K562 (cell line): ENCODE measurements around the gene COL4A4. TPM values are rescaled to one million over a fixed set of nuclear protein-coding genes. Genes with fewer than 3 reads are reported as not detected.

Experiments used
- ATAC-seq: fragments of 200-7000 bp; cut with Tn5 transposase; 3 replicates; pipeline ENCODE4 v1.9.1; 2020; ENCODE audit warnings: moderate library complexity
- BruUV-seq: library from RNA; stranded (reverse); fragments of 400-500 nt; replicated peaks from 2 replicates; lab custom pipeline; 2021; lab: Mats Ljungman, UMichigan
- CTCF ChIA-PET: fragments of 300-600 bp; formaldehyde crosslinking; extraction: SDS; loops from one replicate; lab custom pipeline; 2021; ENCODE audit warnings: low intra/inter-chr PET ratio; lab: Yijun Ruan, JAX
- POLR2A ChIA-PET: fragments of 300-600, 350-650 bp; sonication (Branson Sonifier 250); formaldehyde crosslinking; extraction: SDS; loops from one replicate; lab custom pipeline; 2021; ENCODE audit warnings: antibody characterized with exemption, inconsistent platforms; lab: Yijun Ruan, JAX
- DNase-seq, 4 experiments: peaks; one replicate each; pipeline versions ENCODE4 v3.0.0 to v3.0.0-alpha.2; 2011 to 2018; ENCODE audit warnings: low spot score in 3 of 4, mixed read lengths in 3 of 4; ENCODE audit errors: extremely low read depth in 1 of 4
- FAIRE-seq: peaks from 2 replicates; lab custom pipeline; 2011; peaks lifted over from hg19 to GRCh38; lab: Jason Lieb, UNC
- H2AFZ ChIP-seq: 2 replicates; pipeline ENCODE4 v1.6.0; 2011; ENCODE audit warnings: low read depth, low read length, control low read depth, inconsistent platforms
- H3K27ac ChIP-seq: fragments of 200-600 bp; 3 replicates; pipeline ENCODE4 v1.8.0; 2011; ENCODE audit warnings: low read depth, mild to moderate bottlenecking, control low read depth, inconsistent platforms, low read length, moderate library complexity, mixed read lengths; ENCODE audit errors: extremely low read depth
- H3K27me3 ChIP-seq, 2 experiments: fragments of 300-600 bp in 1 of 2; 2 replicates in 1 of 2; 3 replicates in 1 of 2; pipeline versions ENCODE4 v1.6.0 to v1.8.0; 2011; ENCODE audit warnings: inconsistent platforms in 2 of 2, low read length in 2 of 2, mild to moderate bottlenecking in 1 of 2, mixed read lengths in 1 of 2, moderate library complexity in 1 of 2; ENCODE audit not compliant: control insufficient read depth in 2 of 2, insufficient read depth in 2 of 2
- H3K36me3 ChIP-seq: fragments of 300-600 bp; 3 replicates; pipeline ENCODE4 v1.8.0; 2011; ENCODE audit warnings: mild to moderate bottlenecking, low read length, inconsistent platforms; ENCODE audit not compliant: control insufficient read depth, insufficient read depth
- H3K4me1 ChIP-seq, 2 experiments: fragments of 200-600 bp in 1 of 2; replicated peaks in 1 of 2; 2 replicates in 1 of 2; 3 replicates in 1 of 2; pipeline versions ENCODE4 v1.5.1 to v1.8.0; 2011; ENCODE audit warnings: inconsistent platforms in 2 of 2, low read length in 2 of 2, mild to moderate bottlenecking in 1 of 2, mixed read lengths in 1 of 2, moderate library complexity in 1 of 2; ENCODE audit not compliant: control insufficient read depth in 2 of 2, insufficient read depth in 2 of 2
- H3K4me2 ChIP-seq: 2 replicates; pipeline ENCODE4 v1.6.1; 2011; ENCODE audit warnings: low read length, control low read depth, inconsistent platforms, mixed read lengths; ENCODE audit not compliant: insufficient read depth
- H3K4me3 ChIP-seq: fragments of 200-600 bp; sonication (generic), shearing (Covaris generic); 2 replicates; pipeline ENCODE4 v1.5.1; 2016; ENCODE audit warnings: control low read depth, inconsistent platforms
- H3K79me2 ChIP-seq: fragments of 200-600 bp; 3 replicates; pipeline ENCODE4 v1.8.0; 2011; ENCODE audit warnings: low read length, inconsistent platforms; ENCODE audit not compliant: control insufficient read depth, insufficient read depth
- H3K9ac ChIP-seq, 2 experiments: 2 replicates each; pipeline versions ENCODE4 v1.6.0 to v1.6.1; 2011; ENCODE audit warnings: low read depth in 2 of 2, low read length in 2 of 2, control low read depth in 1 of 2, inconsistent platforms in 1 of 2, mild to moderate bottlenecking in 1 of 2, mixed read lengths in 1 of 2; ENCODE audit not compliant: insufficient read depth in 1 of 2
- H3K9me1 ChIP-seq: one replicate; pipeline ENCODE4 v1.6.0; 2011; ENCODE audit warnings: inconsistent platforms, mild to moderate bottlenecking, low read length, moderate library complexity; ENCODE audit not compliant: control insufficient read depth, insufficient read depth
- H3K9me3 ChIP-seq: replicated peaks from 2 replicates; pipeline ENCODE4 v1.5.1; 2011; ENCODE audit warnings: low read depth, low read length, inconsistent platforms; ENCODE audit not compliant: control insufficient read depth, insufficient read depth
- H4K20me1 ChIP-seq: replicated peaks from 2 replicates; pipeline ENCODE4 v1.6.1; 2011; ENCODE audit warnings: low read length, inconsistent platforms, mixed read lengths; ENCODE audit not compliant: control insufficient read depth, insufficient read depth
- FOXK2 ChIP-seq, 2 experiments: fragments of 450-650 bp; IDR thresholded peaks in 1 of 2; conservative IDR thresholded peaks in 1 of 2; 2 replicates each; pipeline ENCODE4 v1.6.1; 2016; ENCODE audit warnings: low read depth in 2 of 2, mild to moderate bottlenecking in 1 of 2
- GTF2F1 ChIP-seq: IDR thresholded peaks from 2 replicates; pipeline ENCODE4 v1.6.1; 2011; ENCODE audit warnings: low read depth, low read length, improper control_type of control experiment
- ZNF134 ChIP-seq: fragments of 250-450 bp; sonication (Bioruptor Pico); conservative IDR thresholded peaks from 2 replicates; pipeline ENCODE4 v1.4.0; 2020
- WGBS: fragments of 100-300 bp; shearing (Covaris generic); methylation state at CpG from one replicate; pipeline ENCODE4 v1.1.6; 2016; ENCODE audit warnings: low coverage, mixed read lengths; ENCODE audit not compliant: insufficient coverage; ENCODE audit errors: missing lambda C conversion rate; 5-methylcytosine and 5-hydroxymethylcytosine counted together
- in situ Hi-C: fragments of 300-500 bp; cut with MboI; formaldehyde crosslinking; loops from 4 replicates; pipeline ENCODE4 v1.15.0; 2018; ENCODE audit warnings: inconsistent platforms, mixed read lengths
- intact Hi-C: fragments of 100-400 bp; cut with micrococcal nuclease; formaldehyde crosslinking; loops from 2 replicates; pipeline ENCODE4 v1.14.2; 2022
- polyA plus RNA-seq, 8 experiments: library from polyadenylated mRNA; depleted of rRNA in 4 of 8; stranded (reverse) in 5 of 8; unstranded in 3 of 8; fragments of >200 nt; fragmentation: Nextera tagmentation in 2 of 8; fragmentation: Illumina TruSeq in 1 of 8; extraction: Ambion mirVana in 2 of 8; extraction: Trizol in 1 of 8; gene quantifications; 2 replicates each; pipeline versions ENCODE4 v1.2.1 to v1.2.3, GENCODE V29; 2011 to 2014; ENCODE audit warnings: inconsistent platforms in 1 of 8, missing spikeins in 1 of 8
- total RNA-seq, 7 experiments: library from RNA; depleted of rRNA in 6 of 7; stranded (reverse); fragments of >200 nt in 6 of 7; fragmentation: Illumina TruSeq in 2 of 7; extraction: Trizol in 2 of 7; gene quantifications; 2 replicates each; pipeline versions ENCODE4 v1.2.1 to v1.2.3, GENCODE V29; 2011 to 2021; ENCODE audit warnings: low replicate concordance in 1 of 7
- TF ChIP-seq, protein P1 (sequence below): sonication (generic); IDR thresholded peaks from 2 replicates; pipeline ENCODE4 v1.6.1; 2016
- TF ChIP-seq, protein P2 (sequence below): sonication (generic); formaldehyde crosslinking; IDR thresholded peaks from 2 replicates; pipeline ENCODE4 v1.5.0; 2020; ENCODE audit warnings: missing genetic modification reagents

Gene COL4A4
- total and polyA plus RNA-seq, 9 of the 15 experiments (the other 6 are each of a cell fraction or from before 2014, with no cell fraction given) = under 0.01 to 0.01 TPM; not detected in 7

DNA sequence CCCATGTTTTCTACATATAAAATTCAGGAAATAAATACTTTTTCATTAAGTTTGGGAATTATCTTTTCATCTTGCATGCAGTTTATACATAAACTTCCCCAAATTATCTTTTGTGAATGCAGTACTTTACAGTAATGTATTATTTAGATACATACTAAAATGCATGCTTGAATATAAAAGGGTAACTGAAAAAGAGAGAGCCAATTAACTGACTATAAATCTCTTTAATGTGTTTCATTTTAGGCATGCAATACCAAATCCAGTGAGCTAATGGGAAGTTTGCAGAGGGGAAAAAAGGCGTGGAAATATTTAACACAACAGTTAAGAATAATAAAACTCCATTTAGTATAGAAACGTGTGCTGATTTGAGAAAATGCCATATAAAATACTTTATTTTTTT, 39.2 kb downstream of the COL4A4 start:
- FAIRE-seq = no peak
- H2AFZ ChIP-seq = no peak overlapping the region
- 0% methylated on average over 2 of the region's 2 CpGs for WGBS
- H3K9ac ChIP-seq = no peak overlapping the region
- no peak overlapping the region for H3K4me2 ChIP-seq
- CTCF ChIA-PET = no interaction called here
- POLR2A ChIA-PET = no interaction called here
- no peak overlapping the region for H3K27ac ChIP-seq
- no peaks in the 10 kb centered on the region for H3K79me2 ChIP-seq
- no peak for DNase-seq
- intact Hi-C loops = loop anchor here (5.0 kb wide), 1 partner anchor 282 kb away; no protein-coding TSS in a partner anchor
- ATAC-seq = no peak
- no peaks in the 10 kb centered on the region for H3K9me3 ChIP-seq
- no peaks in the 10 kb centered on the region for H3K4me1 ChIP-seq
- no peaks in the 10 kb centered on the region for H3K36me3 ChIP-seq
- no peaks in the 10 kb centered on the region for H3K27me3 ChIP-seq
- TF ChIP-seq, protein P1, sequence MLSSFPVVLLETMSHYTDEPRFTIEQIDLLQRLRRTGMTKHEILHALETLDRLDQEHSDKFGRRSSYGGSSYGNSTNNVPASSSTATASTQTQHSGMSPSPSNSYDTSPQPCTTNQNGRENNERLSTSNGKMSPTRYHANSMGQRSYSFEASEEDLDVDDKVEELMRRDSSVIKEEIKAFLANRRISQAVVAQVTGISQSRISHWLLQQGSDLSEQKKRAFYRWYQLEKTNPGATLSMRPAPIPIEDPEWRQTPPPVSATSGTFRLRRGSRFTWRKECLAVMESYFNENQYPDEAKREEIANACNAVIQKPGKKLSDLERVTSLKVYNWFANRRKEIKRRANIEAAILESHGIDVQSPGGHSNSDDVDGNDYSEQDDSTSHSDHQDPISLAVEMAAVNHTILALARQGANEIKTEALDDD = no peak
- TF ChIP-seq ZNF134 (CRISPR knock-in tag) = no peak
- no peak for TF ChIP-seq GTF2F1
- TF ChIP-seq, protein P2, sequence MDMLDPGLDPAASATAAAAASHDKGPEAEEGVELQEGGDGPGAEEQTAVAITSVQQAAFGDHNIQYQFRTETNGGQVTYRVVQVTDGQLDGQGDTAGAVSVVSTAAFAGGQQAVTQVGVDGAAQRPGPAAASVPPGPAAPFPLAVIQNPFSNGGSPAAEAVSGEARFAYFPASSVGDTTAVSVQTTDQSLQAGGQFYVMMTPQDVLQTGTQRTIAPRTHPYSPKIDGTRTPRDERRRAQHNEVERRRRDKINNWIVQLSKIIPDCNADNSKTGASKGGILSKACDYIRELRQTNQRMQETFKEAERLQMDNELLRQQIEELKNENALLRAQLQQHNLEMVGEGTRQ (CRISPR knock-in tag) = no peak
- no peak for TF ChIP-seq FOXK2 (conservative IDR thresholded peaks at IDR 0.05 in 1 of 2, IDR thresholded peaks at IDR 0.05 in 1 of 2; ENCODE audit: low read depth in 2 of 2)
- in situ Hi-C loops = loop anchor here (10.0 kb wide), 1 partner anchor 760 kb away; no protein-coding TSS in a partner anchor
- H3K9me1 ChIP-seq = no peaks in the 10 kb centered on the region
- H4K20me1 ChIP-seq = no peaks in the 10 kb centered on the region
- BruUV-seq = no TSS peak
- no peak overlapping the region for H3K4me3 ChIP-seq
